Measurements from ENCODE around the gene IGF2BP3.
A peak's percentile ranks its signal among the peaks of the same experiment; 100 is the strongest.
"Not testable (repeated sequence)": the region's sequence is repeated elsewhere in the genome, so short reads cannot be mapped to it uniquely, and the experiment has no call there.

IGF2BP3 gene

GRCh38 chr7:23341846-23342598 lies 128.3 kb downstream of the IGF2BP3 start:
- no peak for DNase-seq (ENCODE audit: low read depth in 2 of 2)

DNA sequence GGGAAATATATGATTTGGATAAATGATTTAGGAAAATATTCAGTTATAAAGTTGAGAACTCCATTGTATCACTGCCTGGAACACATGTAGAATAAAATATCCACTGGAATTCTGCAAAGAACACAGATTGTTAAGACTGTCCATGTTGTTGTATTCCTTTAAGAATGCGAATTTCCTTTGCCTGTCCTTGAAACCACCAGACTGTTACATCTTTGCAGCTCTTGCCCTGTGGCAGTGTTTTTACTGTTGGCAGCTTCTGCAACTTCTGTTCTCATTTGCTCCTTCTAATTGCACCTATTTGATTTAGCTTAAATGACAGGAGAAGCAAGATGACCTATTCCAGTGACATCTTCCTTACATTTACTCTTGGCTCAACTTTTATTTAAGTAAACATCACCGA lies 131.4 kb downstream of the IGF2BP3 start:
- DNase-seq (ENCODE audit: low read depth in 2 of 2), result no peak

DNA sequence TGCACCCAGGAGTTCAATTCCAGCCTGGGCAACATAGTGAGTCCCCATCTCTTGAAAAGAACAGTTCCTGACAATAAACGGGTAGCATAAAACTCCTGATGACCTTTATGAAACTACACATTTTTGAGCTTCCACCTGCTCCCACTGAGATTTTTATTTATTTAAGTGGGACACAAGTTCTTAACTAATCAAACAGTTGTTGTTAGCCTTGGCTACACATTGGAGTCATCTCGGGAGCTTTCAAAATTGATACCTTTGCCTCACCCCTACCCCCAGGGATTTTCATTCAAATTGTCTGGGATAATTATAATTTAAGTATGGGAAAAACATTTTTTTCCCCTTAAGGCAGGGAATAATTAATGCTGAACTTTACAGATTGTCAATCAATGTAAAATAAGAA lies 131.9 kb downstream of the IGF2BP3 start:
- DNase-seq (ENCODE audit: low read depth in 2 of 2), result no peak

DNA sequence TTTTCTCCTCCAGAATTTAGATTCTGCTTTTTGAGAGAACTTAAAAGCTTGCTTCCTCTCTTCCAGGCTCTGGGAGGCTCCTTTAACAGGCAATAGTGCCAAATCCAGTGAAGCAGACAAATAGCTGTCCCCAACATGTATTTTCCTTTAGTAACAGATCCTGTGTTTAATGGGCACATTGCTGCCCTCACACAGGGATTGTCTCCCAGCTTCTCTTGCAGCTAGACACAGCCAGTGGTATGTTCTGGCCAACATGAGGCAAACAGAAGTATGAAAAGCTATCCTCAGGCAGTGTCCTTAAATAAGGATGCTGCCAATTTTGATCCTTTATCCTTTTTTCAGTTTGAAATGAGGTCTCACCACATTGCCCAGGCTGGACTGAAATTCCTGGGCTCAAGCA lies 132.9 kb downstream of the IGF2BP3 start:
- DNase-seq (ENCODE audit: low read depth in 2 of 2), result no peak

- DNase-seq (ENCODE audit: low read depth in 2 of 2), result no peak
Observed at GRCh38 chr7:23336799-23337283, 133.4 kb downstream of the IGF2BP3 start.

DNA sequence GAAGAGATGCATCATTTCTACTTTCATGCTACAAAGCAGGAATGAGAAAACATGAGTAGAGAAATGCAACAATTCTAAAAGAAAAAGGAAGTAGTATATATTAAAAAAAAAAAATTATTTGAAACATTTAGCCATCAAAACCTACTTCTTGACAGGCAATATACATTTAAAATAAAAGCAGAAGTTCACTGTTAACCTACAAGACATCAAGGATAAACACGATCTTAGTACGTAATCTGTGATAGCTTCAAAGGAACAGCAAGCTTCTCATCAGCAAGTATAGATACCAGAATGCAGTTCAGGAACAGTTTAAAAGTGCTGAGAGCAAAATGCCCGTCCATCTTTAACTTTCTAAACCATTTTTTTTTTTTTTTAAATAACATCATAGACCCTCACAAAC lies 134.2 kb downstream of the IGF2BP3 start:
- DNase-seq (ENCODE audit: low read depth in 2 of 2), result no peak

GRCh38 chr7:23335621-23336020 lies 134.7 kb downstream of the IGF2BP3 start:
- DNase-seq (ENCODE audit: low read depth in 2 of 2), result no peak

DNA sequence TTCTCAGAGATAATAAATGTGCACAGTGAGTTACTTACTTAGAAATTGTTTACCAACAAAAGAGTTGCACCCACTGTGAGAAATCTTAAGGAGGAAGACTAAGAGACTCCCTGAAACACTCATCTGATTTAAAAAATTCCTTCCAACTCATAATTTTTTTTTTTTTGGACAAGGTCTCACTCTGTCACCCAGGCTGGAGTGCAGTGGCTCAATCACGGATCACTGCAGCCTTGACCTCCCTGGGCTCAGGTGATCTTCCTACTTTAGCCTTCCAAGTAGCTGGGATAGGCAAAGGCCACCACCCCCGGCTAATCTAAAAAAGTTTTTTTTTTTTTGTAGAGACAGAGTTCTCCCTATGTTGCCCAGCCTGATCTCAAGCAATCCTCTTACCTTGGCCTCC lies 135.2 kb downstream of the IGF2BP3 start:
- DNase-seq (ENCODE audit: low read depth in 2 of 2), result no peak

DNA sequence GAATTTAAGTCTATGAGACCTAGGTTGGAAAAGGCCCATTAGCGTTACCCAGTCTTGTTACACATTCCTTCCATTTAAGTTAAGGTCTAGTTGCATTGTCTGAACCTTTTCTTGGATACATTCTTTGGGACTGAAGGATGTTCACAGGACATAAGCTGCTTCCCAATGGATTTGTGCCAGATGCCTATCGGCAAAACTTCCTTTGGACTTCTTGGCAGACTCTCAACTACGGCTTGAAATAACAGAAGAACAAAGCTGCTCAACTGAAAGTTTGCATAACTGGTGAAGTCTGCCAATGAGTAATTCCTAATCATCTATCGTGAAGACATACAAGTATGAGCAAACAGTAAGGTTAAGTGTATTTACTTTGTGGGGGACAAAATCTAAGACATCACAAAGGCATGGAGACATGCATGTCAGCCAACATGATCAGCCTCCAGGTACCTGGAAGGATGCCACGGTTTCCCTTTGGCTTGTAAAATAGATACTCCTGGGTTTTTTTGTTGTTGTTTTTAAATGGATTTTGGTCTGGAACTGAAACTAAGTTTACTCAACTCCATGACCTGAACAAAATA lies 135.7 kb downstream of the IGF2BP3 start:
- no peak for DNase-seq (ENCODE audit: low read depth in 2 of 2)

- DNase-seq (ENCODE audit: low read depth in 2 of 2), result no peak
Observed at GRCh38 chr7:23333671-23334246, 136.5 kb downstream of the IGF2BP3 start.

DNA sequence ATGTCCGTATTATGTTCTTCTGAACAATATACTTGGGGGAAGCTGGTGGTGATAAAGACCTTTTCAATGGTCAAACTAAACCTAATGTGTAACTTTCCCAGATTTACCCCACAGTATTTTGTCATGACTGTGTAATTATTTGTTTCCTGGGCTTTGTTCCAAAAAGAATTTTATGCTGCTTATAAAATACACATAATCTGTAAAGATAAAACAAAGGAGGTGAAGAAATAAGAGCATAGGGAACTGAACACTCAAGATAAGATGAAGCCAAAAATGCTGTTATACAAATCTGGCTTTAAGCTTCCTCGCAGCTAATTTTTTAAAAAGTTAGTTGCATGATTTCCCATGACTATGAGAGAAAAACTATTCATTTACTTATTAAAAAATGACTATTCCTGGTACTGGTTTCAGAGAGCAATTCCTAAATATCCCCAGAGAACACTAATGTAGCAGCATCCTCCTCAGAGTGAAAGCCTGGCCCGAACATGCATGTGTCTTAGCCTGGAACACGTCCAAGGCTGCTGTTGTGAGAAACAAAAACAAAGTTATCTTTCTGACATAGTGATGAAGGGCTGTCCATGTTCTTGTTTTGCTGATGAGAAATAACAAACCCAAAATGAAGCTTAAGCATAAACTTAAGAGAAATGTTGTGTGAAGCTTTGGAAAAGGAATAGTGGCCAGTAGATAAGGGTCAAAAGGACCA lies 137.2 kb downstream of the IGF2BP3 start:
- no peak for DNase-seq (ENCODE audit: low read depth in 2 of 2)

- no peak for DNase-seq (ENCODE audit: low read depth in 2 of 2)
Observed at GRCh38 chr7:23332193-23332592, 138.1 kb downstream of the IGF2BP3 start.

- DNase-seq (ENCODE audit: low read depth in 2 of 2), result no peak
Observed at GRCh38 chr7:23331132-23331531, 139.2 kb downstream of the IGF2BP3 start.

GRCh38 chr7:23315366-23315765 lies 154.9 kb downstream of the IGF2BP3 start:
- no peak for DNase-seq (ENCODE audit: low read depth in 2 of 2)

- not testable (repeated sequence) for DNase-seq (ENCODE audit: low read depth in 2 of 2)
Observed at GRCh38 chr7:23312141-23312540, 158.2 kb downstream of the IGF2BP3 start.

GRCh38 chr7:23308754-23309153 lies 161.5 kb downstream of the IGF2BP3 start:
- DNase-seq (ENCODE audit: low read depth in 2 of 2), result no peak

DNA sequence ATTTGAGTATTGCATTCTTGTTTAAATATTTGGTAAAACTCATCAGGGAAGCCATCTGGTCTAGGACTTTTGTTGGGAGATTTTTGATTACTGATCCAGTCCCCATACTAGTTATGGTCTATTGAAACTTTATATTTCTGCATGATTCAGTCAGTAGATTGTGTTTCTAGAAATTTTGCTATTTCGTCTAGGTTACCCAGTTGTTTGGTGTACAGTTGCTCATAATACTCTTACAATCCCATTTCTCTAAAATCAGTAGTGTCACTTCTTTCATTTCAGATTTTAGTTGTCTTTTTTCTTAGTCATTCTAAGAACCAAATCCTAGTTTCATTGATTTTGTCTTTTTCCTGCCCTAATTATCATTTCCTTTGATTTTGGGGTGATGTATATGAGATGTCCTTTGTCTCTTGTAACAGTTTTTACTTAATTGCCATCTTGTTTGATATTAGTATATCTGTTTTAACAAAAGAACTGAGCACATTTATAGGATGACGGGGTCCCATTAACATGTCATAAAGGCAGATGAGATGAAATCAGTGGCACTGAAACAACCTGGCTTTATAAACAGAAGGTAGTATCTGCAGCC lies 163.3 kb downstream of the IGF2BP3 start:
- no peak for DNase-seq (ENCODE audit: low read depth in 2 of 2)

DNA sequence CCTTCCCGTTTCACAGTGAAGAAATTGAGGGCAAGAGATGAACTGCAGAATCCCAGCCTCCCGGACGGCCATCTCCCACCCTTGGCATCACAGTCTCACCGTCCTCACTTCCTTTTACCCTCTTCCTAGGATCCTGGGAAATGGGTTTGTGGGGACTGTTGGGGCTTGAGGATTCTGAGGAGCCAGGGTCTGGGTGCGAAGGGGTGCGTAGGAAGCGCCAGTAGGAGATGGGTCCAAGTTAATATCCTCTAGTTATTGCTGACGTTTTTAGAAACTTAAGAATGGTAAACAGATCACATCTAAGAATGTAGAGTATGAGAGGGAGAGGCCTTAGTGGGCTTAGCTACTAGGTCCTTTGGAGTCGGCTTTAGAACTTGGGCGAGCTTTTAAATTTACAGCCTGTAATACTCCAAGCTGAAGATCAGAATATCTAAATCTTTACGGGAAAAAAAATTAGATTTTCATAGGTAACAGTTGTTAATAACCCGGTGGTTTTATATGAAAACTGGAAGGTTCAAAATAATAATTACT lies 170.5 kb downstream of the IGF2BP3 start:
- DNase-seq (ENCODE audit: low read depth in 2 of 2), result no peak

- peak; percentile 96 for DNase-seq (ENCODE audit: low read depth in 2 of 2)
Observed at GRCh38 chr7:23298885-23299769, 171.2 kb downstream of the IGF2BP3 start, which contains the start of gene MALSU1. Gene MALSU1 (plus strand): TSS chr7:23299339. CDS start chr7:23299353, 14 bp downstream.

DNA sequence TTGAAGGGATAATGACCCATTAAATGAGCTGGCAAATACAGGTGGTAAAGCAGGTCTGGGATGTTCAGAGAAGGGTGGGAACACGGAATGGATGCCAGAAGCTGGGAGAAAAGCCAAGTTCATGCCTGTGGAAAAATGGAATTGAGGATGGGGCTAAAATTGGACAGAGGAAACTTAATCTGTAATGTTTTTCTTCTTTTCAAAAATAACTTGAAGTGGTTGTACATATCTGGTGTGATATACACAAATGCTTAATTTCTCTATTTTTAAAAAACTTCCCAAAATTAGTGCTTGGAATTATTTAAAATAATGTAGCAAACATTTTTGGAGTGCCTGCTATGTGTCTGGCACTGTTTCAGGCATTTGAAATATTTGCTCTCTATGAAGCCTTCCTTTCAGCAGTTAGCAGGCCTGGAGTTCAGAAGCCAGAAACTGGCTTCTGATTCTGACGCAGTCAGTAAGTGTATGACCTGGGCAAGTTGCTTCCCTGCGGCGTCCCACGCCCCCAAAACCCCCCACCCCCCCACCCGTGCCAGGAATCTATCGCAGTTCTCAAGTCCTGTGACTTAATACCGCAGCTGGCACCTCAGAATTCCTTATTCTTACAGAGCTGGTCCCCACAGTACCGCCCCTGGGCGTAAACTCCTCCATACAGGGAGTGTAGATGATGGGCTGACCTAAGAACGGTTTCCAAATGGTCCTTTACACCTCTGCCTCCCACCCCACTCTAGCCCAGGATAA lies 172.0 kb downstream of the IGF2BP3 start:
- no peak for DNase-seq (ENCODE audit: low read depth in 2 of 2)

Data from stimulated activated CD4-positive, alpha-beta T cell treated with anti-CD3 and anti-CD28 coated beads, Interleukin-1b, Interleukin-23, amount 100 ng/mL, for 4 hours (primary cell).